Stimulated activated CD4-positive, alpha-beta T cell treated with anti-CD3 and anti-CD28 coated beads, Interleukin-15, amount 100 ng/mL, for 48 hours (primary cell): ENCODE measurements around the gene TMEM181.
"Not testable (repeated sequence)": the region's sequence is repeated elsewhere in the genome, so short reads cannot be mapped to it uniquely, and the experiment has no call there.

Experiments used
- DNase-seq, 2 donors: peaks; one replicate each; pipeline ENCODE4 v3.0.0-alpha.2; 2020; ENCODE audit warnings: low read depth in 2 of 2

Gene TMEM181

GRCh38 chr6:158660333-158660754 lies 100.5 kb downstream of the TMEM181 start:
- no peak for DNase-seq

- DNase-seq, result no peak
Measured at GRCh38 chr6:158661156-158661685, 101.3 kb downstream of the TMEM181 start.

- no peak for DNase-seq
Measured at GRCh38 chr6:158662607-158662953, 102.7 kb downstream of the TMEM181 start.

GRCh38 chr6:158662954-158663624 lies 103.2 kb downstream of the TMEM181 start:
- no peak for DNase-seq

- DNase-seq, result no peak
Measured at GRCh38 chr6:158663625-158664165, 103.8 kb downstream of the TMEM181 start.

GRCh38 chr6:158665332-158665731 lies 105.4 kb downstream of the TMEM181 start:
- no peak for DNase-seq

GRCh38 chr6:158666628-158667359 lies 106.9 kb downstream of the TMEM181 start:
- DNase-seq, result no peak

GRCh38 chr6:158667360-158667981 lies 107.6 kb downstream of the TMEM181 start:
- DNase-seq, result no peak

GRCh38 chr6:158668707-158669103 lies 108.8 kb downstream of the TMEM181 start:
- no peak for DNase-seq

- no peak for DNase-seq
Measured at GRCh38 chr6:158669145-158670035, 109.5 kb downstream of the TMEM181 start.

GRCh38 chr6:158672119-158672518 lies 112.2 kb downstream of the TMEM181 start:
- not testable (repeated sequence) for DNase-seq

GRCh38 chr6:158672726-158673125 lies 112.8 kb downstream of the TMEM181 start:
- no peak for DNase-seq

GRCh38 chr6:158674342-158675131 lies 114.6 kb downstream of the TMEM181 start:
- DNase-seq, result no peak

GRCh38 chr6:158677094-158677493 lies 117.2 kb downstream of the TMEM181 start:
- DNase-seq, result not testable (repeated sequence)

GRCh38 chr6:158677906-158678578 lies 118.2 kb downstream of the TMEM181 start:
- no peak for DNase-seq

- DNase-seq, result no peak
Measured at GRCh38 chr6:158680015-158680414, 120.1 kb downstream of the TMEM181 start.

- DNase-seq, result no peak
Measured at GRCh38 chr6:158680481-158680880, 120.6 kb downstream of the TMEM181 start.

- DNase-seq, result no peak
Measured at GRCh38 chr6:158684311-158684710, 124.4 kb downstream of the TMEM181 start.

- no peak for DNase-seq
Measured at GRCh38 chr6:158684745-158685324, 124.9 kb downstream of the TMEM181 start.
